Effector memory CD4-positive, alpha-beta T cell (primary cell): Measurements from ENCODE around the gene CTPS2.

ENCODE experiments used
- DNase-seq, 3 donors: peaks; one replicate each; pipeline ENCODE4 v3.0.0-alpha.2; 2020
- H3K27ac ChIP-seq: 2 replicates; pipeline ENCODE4 v1.7.0; 2013; ENCODE audit warnings: mild to moderate bottlenecking, low read length, moderate library complexity; ENCODE audit not compliant: insufficient read depth, poor library complexity, severe bottlenecking
- H3K27me3 ChIP-seq: replicated peaks from 2 replicates; pipeline ENCODE4 v1.7.0; 2013; ENCODE audit warnings: mild to moderate bottlenecking, low read length; ENCODE audit not compliant: insufficient read depth, control insufficient read depth, poor library complexity, severe bottlenecking
- H3K36me3 ChIP-seq: 2 replicates; pipeline ENCODE4 v1.7.0; 2013; ENCODE audit warnings: mild to moderate bottlenecking, low read length, moderate library complexity; ENCODE audit not compliant: control insufficient read depth, insufficient read depth
- H3K4me1 ChIP-seq: 2 replicates; pipeline ENCODE4 v1.7.0; 2013; ENCODE audit warnings: low read length, mild to moderate bottlenecking; ENCODE audit not compliant: control insufficient read depth, insufficient read depth, poor library complexity, severe bottlenecking
- H3K4me3 ChIP-seq: 2 replicates; pipeline ENCODE4 v1.7.0; 2013; ENCODE audit warnings: low read length, low read depth, mild to moderate bottlenecking; ENCODE audit not compliant: insufficient read depth, poor library complexity, severe bottlenecking
- H3K9me3 ChIP-seq: 2 replicates; pipeline ENCODE4 v1.7.0; 2013; ENCODE audit warnings: mild to moderate bottlenecking, low read length, moderate library complexity; ENCODE audit not compliant: control insufficient read depth

The CTPS2 gene

DNA sequence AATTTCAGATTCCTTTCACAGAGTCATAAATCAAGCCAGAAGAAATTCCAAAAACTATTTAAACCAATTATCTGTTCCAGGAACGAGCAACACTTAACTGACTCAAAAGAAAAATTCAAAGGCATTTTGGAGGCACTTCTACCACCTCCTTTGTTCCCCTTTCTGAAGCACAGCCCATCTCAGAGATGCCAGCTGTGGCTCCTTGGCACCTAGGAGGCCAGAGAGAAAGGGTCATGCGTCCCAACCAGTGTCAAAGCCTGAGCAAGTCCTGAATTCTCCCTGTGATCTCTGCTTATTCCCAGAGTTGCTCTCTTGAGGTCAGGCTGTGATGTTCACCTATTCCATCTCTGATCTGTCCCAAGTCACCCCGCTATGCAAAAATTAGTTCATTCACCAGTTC, 167.5 kb downstream of the CTPS2 start:
- no peak for DNase-seq
- no peaks in the 10 kb centered on the region for H3K4me1 ChIP-seq
- H3K27ac ChIP-seq: no peak overlapping the region
- no peak overlapping the region for H3K4me3 ChIP-seq
- H3K36me3 ChIP-seq: no peaks in the 10 kb centered on the region
- no peaks in the 10 kb centered on the region for H3K9me3 ChIP-seq
- H3K27me3 ChIP-seq: no peaks in the 10 kb centered on the region
